Adrenal gland (tissue), 12 donors: ENCODE data around the gene SSBP3. TPM values are rescaled to one million over a fixed set of nuclear protein-coding genes. Genes with fewer than 3 reads are reported as not detected.
"Not testable (repeated sequence)": the region's sequence is repeated elsewhere in the genome, so short reads cannot be mapped to it uniquely, and the experiment has no call there.

Experiments used
- DNase-seq, 7 donors: peaks; one replicate each; pipeline ENCODE4 v3.0.0-alpha.2; 2019 to 2020
- H3K27ac ChIP-seq, 5 donors: fragments of 200-600 bp; sonication (generic) in 4 of 5; 1 replicate in 3 of 5; 2 replicates in 2 of 5; pipeline versions ENCODE4 v1.5.1 to v1.8.0; 2016 to 2020; ENCODE audit warnings: mild to moderate bottlenecking in 1 of 5
- H3K27me3 ChIP-seq: fragments of 200-600 bp; 2 replicates; pipeline ENCODE4 v1.8.0; 2021
- H3K36me3 ChIP-seq, 2 donors: fragments of 200-600 bp; replicated peaks in 1 of 2; 1 replicate in 1 of 2; 2 replicates in 1 of 2; pipeline versions ENCODE4 v1.5.1 to v1.8.0; 2018 to 2022
- H3K4me1 ChIP-seq, 2 donors: fragments of 200-600 bp; replicated peaks in 1 of 2; 1 replicate in 1 of 2; 2 replicates in 1 of 2; pipeline versions ENCODE4 v1.5.1 to v1.8.0; 2018 to 2021
- H3K4me3 ChIP-seq, 4 donors: fragments of 200-600 bp; sonication (generic) in 3 of 4; one replicate each; pipeline ENCODE4 v1.5.1; 2016 to 2018
- H3K9me3 ChIP-seq, 3 donors: fragments of 200-600 bp; sonication (generic) in 1 of 3; replicated peaks in 1 of 3; 1 replicate in 2 of 3; 2 replicates in 1 of 3; pipeline versions ENCODE4 v1.5.1 to v1.8.0; 2016 to 2021
- CTCF ChIP-seq, 6 experiments: fragments of 450-650 bp in 4 of 6; fragments of 200-600 bp in 2 of 6; sonication (generic) in 1 of 6; IDR thresholded peaks; 1 replicate in 5 of 6; 2 replicates in 1 of 6; pipeline versions ENCODE4 v1.5.1 to v1.8.0; 2016 to 2021; ENCODE audit warnings: antibody characterized with exemption in 6 of 6, mild to moderate bottlenecking in 2 of 6, moderate library complexity in 1 of 6
- POLR2A ChIP-seq, 2 donors: fragments of 450-650 bp; IDR thresholded peaks; one replicate each; pipeline ENCODE4 v1.6.1; 2017; ENCODE audit warnings: antibody characterized with exemption in 2 of 2, mild to moderate bottlenecking in 2 of 2, moderate library complexity in 1 of 2
- WGBS, 4 donors: extraction: QIAGEN DNeasy Blood & Tissue Kit in 2 of 4; methylation state at CpG; one replicate each; pipeline versions ENCODE4 v1.1.5 to v1.1.7; 2013 to 2017; 5-methylcytosine and 5-hydroxymethylcytosine counted together
- intact Hi-C, 2 donors: fragments of 100-400 bp; cut with DNase I; formaldehyde crosslinking; loops; one replicate each; pipeline versions ENCODE4 v1.14.1 to v1.15.0; 2022 to 2023
- polyA plus RNA-seq, 3 donors: library from polyadenylated mRNA; stranded (reverse); fragments of 200-250 nt in 2 of 3; fragments of 350-450 nt in 1 of 3; fragmentation: Illumina TruSeq in 1 of 3; extraction: RNeasy Lipid Tissue Mini Kit (QIAGEN cat#74804) in 1 of 3; gene quantifications; one replicate each; pipeline ENCODE4 v1.2.3, GENCODE V29; 2013 to 2014
- total RNA-seq, 9 donors: library from RNA; depleted of rRNA in 4 of 9; stranded (reverse); fragments of >200 nt in 4 of 9; fragments of 120-200 nt in 1 of 9; fragmentation: NEBNext Ultra II Directional in 1 of 9; extraction: Animal tissue kit (Norgen Biotek cat#: 25700) in 1 of 9; gene quantifications; one replicate each; pipeline versions ENCODE4 v1.1.0 to v1.2.4, GENCODE V29; 2013 to 2023
- donor health status: healthy with polysubstance abuse.
- donor health status: Bipolar disorder and iron deficiency.
- donor health status: DM: yes; HTN: yes; CAD: no.
- donor health status: DM: no; HTN: no; CAD: no.
- donor health status: DM: no; HTN: no; CAD: no.
- donor health status: DM: yes; HTN: yes; CAD: no.

SSBP3 gene
- total and polyA plus RNA-seq, 12 donors: 15.3 to 150 (median 66.0) TPM

- H3K9me3 ChIP-seq: no peaks in the 10 kb centered on the region
- no peaks in the 10 kb centered on the region for H3K27me3 ChIP-seq
- H3K27ac ChIP-seq: peak overlapping the region; percentile 72 to 91 (median 90)
- peaks cover 0 to 42% of the 10 kb centered on the region in 2 donors for H3K36me3 ChIP-seq
- peaks cover 29 to 55% of the 10 kb centered on the region in 2 donors for H3K4me1 ChIP-seq
- DNase-seq: no peak
- H3K4me3 ChIP-seq: no peak overlapping the region
- intact Hi-C loops: loop anchor here in 1 of 2 donors (5.0 kb wide), 1 partner anchor 268 kb away; no protein-coding TSS in a partner anchor
- TF ChIP-seq POLR2A (IDR thresholded peaks at IDR 0.05) (no peak), CTCF (IDR thresholded peaks at IDR 0.05) (no peak)
- WGBS, 4 donors: 14 to 35% (median 25%) methylated on average over 3 of the region's 3 CpGs
These were observed 186.5 kb downstream of the SSBP3 start for GRCh38 chr1:54219688-54220003.

- Histone ChIP-seq H3K4me3 (no peak overlapping the region), H3K36me3 (peaks cover 0 to 47% of the 10 kb centered on the region in 2 donors), H3K4me1 (peaks cover 29 to 55% of the 10 kb centered on the region in 2 donors), H3K9me3 (no peaks in the 10 kb centered on the region), H3K27ac (peak overlapping the region; percentile 72 to 91 (median 90)), H3K27me3 (no peaks in the 10 kb centered on the region)
- DNase-seq: peak in 6 of 7 donors; percentile 39 to 74 (median 66)
- TF ChIP-seq CTCF (IDR thresholded peaks at IDR 0.05) (no peak), POLR2A (IDR thresholded peaks at IDR 0.05) (peak in 1 of 2 donors; percentile 10)
- 52 to 66% (median 57%) methylated on average over 9 to 11 of the region's 11 CpGs for WGBS, 4 donors
- intact Hi-C loops: no loop called here
These were observed 187.1 kb downstream of the SSBP3 start for GRCh38 chr1:54218883-54219687.

DNA sequence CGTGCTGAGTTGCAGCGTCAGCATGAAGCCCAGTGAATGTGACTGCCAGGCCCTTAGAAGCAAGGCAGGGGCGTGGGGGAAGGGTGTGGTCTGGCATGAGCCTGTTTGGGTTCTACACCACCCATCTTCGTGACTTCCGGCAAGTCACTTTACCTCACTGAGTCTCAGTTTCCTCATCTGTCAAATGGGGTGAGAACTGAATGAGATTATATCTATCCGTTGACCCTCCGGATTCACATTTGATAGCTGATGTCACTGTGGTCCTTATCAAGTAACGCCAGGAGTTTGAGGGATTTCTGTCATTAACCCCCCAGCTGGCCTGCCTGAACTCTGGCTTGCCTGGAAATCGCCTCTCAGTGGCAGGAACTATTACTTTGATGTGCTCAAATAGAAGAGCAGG is 190.7 kb downstream of the SSBP3 start:
- Histone ChIP-seq H3K27me3 (no peaks in the 10 kb centered on the region), H3K4me3 (no peak overlapping the region), H3K36me3 (peaks cover 0 to 83% of the 10 kb centered on the region in 2 donors), H3K9me3 (no peaks in the 10 kb centered on the region), H3K4me1 (peaks cover 21 to 25% of the 10 kb centered on the region in 2 donors), H3K27ac (no peak overlapping the region)
- DNase-seq: no peak
- intact Hi-C loops: no loop called here
- 82 to 97% (median 94%) methylated on average over 9 of the region's 9 CpGs for WGBS, 4 donors
- TF ChIP-seq CTCF (IDR thresholded peaks at IDR 0.05): no peak
- no peak for TF ChIP-seq POLR2A (IDR thresholded peaks at IDR 0.05)

- Histone ChIP-seq H3K36me3 (peaks cover 0 to 96% of the 10 kb centered on the region in 2 donors), H3K9me3 (no peaks in the 10 kb centered on the region), H3K4me1 (no peaks in the 10 kb centered on the region), H3K27ac (no peak overlapping the region), H3K27me3 (no peaks in the 10 kb centered on the region), H3K4me3 (no peak overlapping the region)
- DNase-seq: no peak
- TF ChIP-seq POLR2A (IDR thresholded peaks at IDR 0.05): no peak
- no peak for TF ChIP-seq CTCF (IDR thresholded peaks at IDR 0.05)
- WGBS, 4 donors: 61 to 90% (median 72%) methylated on average over 1 of the region's 1 CpG
- intact Hi-C loops: no loop called here
These were observed 193.3 kb downstream of the SSBP3 start for GRCh38 chr1:54212872-54213271.

DNA sequence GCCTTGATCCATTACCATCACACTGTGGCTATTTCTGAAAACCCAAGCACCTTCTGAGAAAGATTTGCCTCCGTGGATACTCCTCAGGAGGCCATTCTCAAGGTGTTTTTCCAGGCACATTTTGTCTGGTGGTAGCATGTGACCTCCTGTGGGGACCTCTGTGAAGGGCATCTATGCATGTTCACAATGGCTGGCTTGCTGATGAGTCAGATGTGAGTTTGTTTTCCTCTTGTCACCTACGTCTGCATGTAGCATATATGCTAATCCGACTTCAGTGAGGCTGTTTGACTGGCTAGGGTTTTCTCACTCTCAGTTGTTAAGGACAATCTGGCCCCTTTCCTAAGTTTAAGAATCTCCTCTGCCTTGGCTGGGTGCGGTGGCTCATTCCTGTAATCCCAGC is 198.3 kb downstream of the SSBP3 start:
- H3K27ac ChIP-seq, H3K27me3 ChIP-seq, H3K4me1 ChIP-seq, intact Hi-C loops, DNase-seq, H3K9me3 ChIP-seq, H3K4me3 ChIP-seq: not testable (repeated sequence)
- H3K36me3 ChIP-seq: peaks cover 0 to 76% of the 10 kb centered on the region in 2 donors
- 66 to 92% (median 68%) methylated on average over 3 to 4 of the region's 4 CpGs for WGBS, 4 donors
